Peyer's patch (tissue), 4 donors: ENCODE results near the gene PPP1R14D. TPM values are rescaled to one million over a fixed set of nuclear protein-coding genes. Genes with fewer than 3 reads are reported as not detected.

Source experiments
- DNase-seq, 3 donors: peaks; one replicate each; pipeline ENCODE4 v3.0.0-alpha.2; 2017 to 2019
- H3K27ac ChIP-seq, 4 donors: fragments of 200-600 bp; sonication (generic); one replicate each; pipeline ENCODE4 v1.5.1; 2016 to 2019
- H3K27me3 ChIP-seq, 2 donors: fragments of 200-600 bp; sonication (generic); one replicate each; pipeline ENCODE4 v1.5.1; 2019
- H3K36me3 ChIP-seq, 3 donors: fragments of 200-600 bp; sonication (generic); one replicate each; pipeline ENCODE4 v1.5.1; 2016 to 2019
- H3K4me1 ChIP-seq, 4 donors: fragments of 200-600 bp; sonication (generic); one replicate each; pipeline ENCODE4 v1.5.1; 2016 to 2019
- H3K4me3 ChIP-seq, 4 donors: fragments of 200-600 bp; sonication (generic); 1 replicate in 3 of 4; 2 replicates in 1 of 4; pipeline ENCODE4 v1.5.1; 2016 to 2019; ENCODE audit warnings: mild to moderate bottlenecking in 1 of 4
- H3K9me3 ChIP-seq, 4 donors: fragments of 200-600 bp; sonication (generic); one replicate each; pipeline ENCODE4 v1.5.1; 2016 to 2019; ENCODE audit warnings: mild to moderate bottlenecking in 1 of 4
- CTCF ChIP-seq, 6 experiments: fragments of 450-650 bp in 4 of 6; fragments of 200-600 bp in 2 of 6; sonication (generic) in 1 of 6; IDR thresholded peaks; one replicate each; pipeline ENCODE4 v1.5.1; 2017 to 2019; ENCODE audit warnings: antibody characterized with exemption in 6 of 6, mild to moderate bottlenecking in 3 of 6, moderate library complexity in 1 of 6
- POLR2A ChIP-seq, 2 donors: fragments of 450-650 bp; IDR thresholded peaks; one replicate each; pipeline ENCODE4 v1.5.1; 2017; ENCODE audit warnings: antibody characterized with exemption in 2 of 2, mild to moderate bottlenecking in 2 of 2, moderate library complexity in 2 of 2
- total RNA-seq, 4 donors: library from RNA; depleted of rRNA; stranded (reverse); fragments of >200 nt; gene quantifications; one replicate each; pipeline ENCODE4 v1.1.0, GENCODE V29; 2016

PPP1R14D gene
- total RNA-seq, 4 donors from 2014 or later, result 42.9 to 217 (median 148) TPM

- DNase-seq, result no peak
- H3K4me1 ChIP-seq, result peaks cover 0 to 38% (median 5%) of the 10 kb centered on the region in 4 donors
- H3K4me3 ChIP-seq, result no peak overlapping the region
- H3K27ac ChIP-seq, result peak overlapping the region in 3 of 4 donors; percentile 20 to 91 (median 60)
- no peaks in the 10 kb centered on the region for H3K9me3 ChIP-seq
- TF ChIP-seq POLR2A (IDR thresholded peaks at IDR 0.05), result no peak
- no peak for TF ChIP-seq CTCF (IDR thresholded peaks at IDR 0.05)
- peaks cover 0 to 12% (median 0%) of the 10 kb centered on the region in 3 donors for H3K36me3 ChIP-seq
- H3K27me3 ChIP-seq, result no peaks in the 10 kb centered on the region
These were observed 40.5 kb downstream of the PPP1R14D start for GRCh38 chr15:40787991-40788390.

- H3K4me1 ChIP-seq, result peaks cover 0 to 38% (median 5%) of the 10 kb centered on the region in 4 donors
- no peak overlapping the region for H3K4me3 ChIP-seq
- no peak for TF ChIP-seq CTCF (IDR thresholded peaks at IDR 0.05)
- peak in 1 of 2 donors; percentile 58 for TF ChIP-seq POLR2A (IDR thresholded peaks at IDR 0.05)
- peaks cover 0 to 12% (median 0%) of the 10 kb centered on the region in 3 donors for H3K36me3 ChIP-seq
- H3K27ac ChIP-seq, result peak overlapping the region in 3 of 4 donors; percentile 20 to 91 (median 60)
- no peaks in the 10 kb centered on the region for H3K9me3 ChIP-seq
- DNase-seq, result peak in 2 of 3 donors; percentile 64 to 82
- H3K27me3 ChIP-seq, result no peaks in the 10 kb centered on the region
These were observed 41.1 kb downstream of the PPP1R14D start for GRCh38 chr15:40787344-40787841.

GRCh38 chr15:40785814-40786213 is 42.7 kb downstream of the PPP1R14D start:
- peak overlapping the region in 1 of 4 donors; percentile 69 for H3K27ac ChIP-seq
- H3K36me3 ChIP-seq, result peaks cover 0 to 9% (median 0%) of the 10 kb centered on the region in 3 donors
- no peaks in the 10 kb centered on the region for H3K27me3 ChIP-seq
- TF ChIP-seq POLR2A (IDR thresholded peaks at IDR 0.05) (no peak), CTCF (IDR thresholded peaks at IDR 0.05) (no peak)
- no peak overlapping the region for H3K4me3 ChIP-seq
- no peak for DNase-seq
- peaks cover 0 to 38% (median 5%) of the 10 kb centered on the region in 4 donors for H3K4me1 ChIP-seq
- no peaks in the 10 kb centered on the region for H3K9me3 ChIP-seq

- peak overlapping the region in 1 of 4 donors; percentile 69 for H3K27ac ChIP-seq
- H3K27me3 ChIP-seq, result no peaks in the 10 kb centered on the region
- H3K9me3 ChIP-seq, result no peaks in the 10 kb centered on the region
- peaks cover 0 to 3% (median 0%) of the 10 kb centered on the region in 3 donors for H3K36me3 ChIP-seq
- peak in 3 of 6 experiments; percentile 24 to 34 (median 27) for TF ChIP-seq CTCF (IDR thresholded peaks at IDR 0.05)
- no peak for TF ChIP-seq POLR2A (IDR thresholded peaks at IDR 0.05)
- no peak overlapping the region for H3K4me3 ChIP-seq
- no peak for DNase-seq
- H3K4me1 ChIP-seq, result peaks cover 0 to 38% (median 5%) of the 10 kb centered on the region in 4 donors
These were observed 43.3 kb downstream of the PPP1R14D start for GRCh38 chr15:40785164-40785563.

- H3K27me3 ChIP-seq, result no peaks in the 10 kb centered on the region
- H3K4me3 ChIP-seq, result no peak overlapping the region
- peak; percentile 62 to 92 (median 89) for DNase-seq
- H3K4me1 ChIP-seq, result peaks cover 0 to 23% (median 3%) of the 10 kb centered on the region in 4 donors
- no peak overlapping the region for H3K27ac ChIP-seq
- peaks cover 0 to 24% (median 0%) of the 10 kb centered on the region in 3 donors for H3K36me3 ChIP-seq
- no peaks in the 10 kb centered on the region for H3K9me3 ChIP-seq
- no peak for TF ChIP-seq POLR2A (IDR thresholded peaks at IDR 0.05)
- peak; percentile 11 to 97 (median 88) for TF ChIP-seq CTCF (IDR thresholded peaks at IDR 0.05)
These were observed 45.8 kb downstream of the PPP1R14D start for GRCh38 chr15:40782609-40783227.
